NCI-H2227 treated with DMSO at 0.1 percent for 48 hours (cell line): ENCODE results near the gene SSBP3.

Experiments
- DNase-seq: peaks from one replicate; lab custom pipeline; 2025; lab: John Stamatoyannopoulos, UW

SSBP3 gene

DNA sequence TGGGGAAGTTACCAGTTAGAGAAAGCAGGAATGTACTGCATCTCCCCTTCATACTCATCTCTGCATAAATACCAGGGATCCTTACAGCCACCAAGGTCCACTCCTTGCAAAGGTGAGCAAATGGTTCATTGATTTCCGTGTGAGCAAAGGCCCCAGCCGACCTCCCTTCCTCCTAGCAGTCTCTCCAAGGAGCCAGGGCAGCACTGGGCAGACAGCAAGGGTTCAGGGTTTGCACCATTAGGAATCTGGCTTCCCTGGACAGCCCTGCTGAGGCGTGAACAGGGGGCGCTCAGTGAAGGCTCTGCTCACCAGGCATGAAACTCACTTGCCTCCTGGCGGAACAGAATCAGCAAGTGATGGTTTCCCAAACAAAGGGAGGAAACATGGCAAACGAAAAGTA lies 140.5 kb downstream of the SSBP3 start:
- DNase-seq, result no peak

GRCh38 chr1:54265126-54265525 lies 141.1 kb downstream of the SSBP3 start:
- no peak for DNase-seq

GRCh38 chr1:54263601-54264226 lies 142.5 kb downstream of the SSBP3 start:
- DNase-seq, result no peak

DNA sequence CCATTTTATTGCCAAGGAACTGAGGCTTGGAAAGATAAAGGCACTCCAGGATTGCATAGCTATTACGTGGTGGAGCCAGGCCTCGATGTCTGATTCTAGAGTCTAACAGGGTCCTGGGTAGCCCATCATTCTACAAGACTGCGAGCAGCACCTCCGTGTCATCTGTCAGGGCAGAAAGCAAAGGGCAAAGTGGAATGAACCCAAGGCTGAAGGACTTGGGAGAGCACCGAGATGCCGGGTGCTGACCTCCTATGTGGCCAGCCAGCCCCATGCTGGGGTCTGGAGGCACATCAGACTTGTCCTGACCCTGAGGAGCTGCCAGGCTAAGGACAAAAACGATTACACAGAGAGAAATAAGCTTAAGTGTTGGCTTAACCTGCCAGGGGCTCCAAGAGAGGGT lies 143.9 kb downstream of the SSBP3 start:
- DNase-seq, result no peak

- DNase-seq, result no peak
These were observed 145.4 kb downstream of the SSBP3 start for GRCh38 chr1:54260810-54261209.

GRCh38 chr1:54259546-54260140 lies 146.6 kb downstream of the SSBP3 start:
- peak; percentile 33 for DNase-seq

GRCh38 chr1:54257876-54258275 lies 148.3 kb downstream of the SSBP3 start:
- no peak for DNase-seq

DNA sequence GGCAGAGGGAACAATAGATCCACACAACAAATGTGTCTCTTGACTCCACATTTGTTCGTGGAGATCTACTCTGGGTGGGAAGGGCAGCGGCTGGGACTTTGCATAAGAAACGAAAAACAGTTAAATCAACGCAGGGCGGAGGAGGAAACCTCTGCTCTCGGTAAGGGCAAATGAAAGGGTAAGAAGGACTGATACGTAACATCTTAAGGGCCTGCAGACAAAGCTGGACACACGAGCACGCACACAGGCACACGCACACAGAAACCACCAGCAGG lies 148.9 kb downstream of the SSBP3 start:
- DNase-seq, result no peak

GRCh38 chr1:54256522-54257345 lies 149.5 kb downstream of the SSBP3 start:
- peak; percentile 44 for DNase-seq

DNA sequence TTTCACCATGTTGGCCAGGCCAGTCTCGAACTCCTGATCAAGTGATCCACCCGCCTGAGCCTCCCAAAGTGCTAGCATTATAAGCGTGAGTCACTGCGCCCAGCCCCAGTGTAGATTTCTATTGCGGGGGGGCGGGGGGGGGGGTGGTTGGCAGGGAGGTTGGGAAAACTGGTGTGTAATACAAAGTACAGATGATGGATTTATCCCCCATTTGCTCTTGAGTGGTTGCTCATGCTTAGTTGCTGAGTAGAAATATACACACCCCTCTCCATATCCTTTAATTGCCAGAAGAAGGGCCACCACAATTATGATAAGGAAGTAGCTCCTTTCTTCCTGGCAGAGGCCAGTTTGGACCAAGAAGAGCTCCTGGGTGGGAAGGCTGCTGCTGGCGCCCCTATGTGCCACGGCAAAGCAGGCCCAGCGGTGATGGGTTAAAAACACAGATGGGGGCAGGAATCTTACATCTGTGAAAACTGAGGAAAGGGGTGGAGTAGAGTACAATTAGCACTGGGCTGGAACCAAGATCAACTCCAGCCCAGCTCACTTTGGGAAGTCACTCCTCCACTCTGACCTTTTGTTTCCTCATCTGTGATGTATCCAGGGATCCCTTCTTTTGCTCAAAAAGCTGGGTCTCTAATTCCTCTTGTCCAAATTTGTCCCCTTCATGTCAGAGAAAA lies 151.0 kb downstream of the SSBP3 start:
- DNase-seq, result no peak

- no peak for DNase-seq
These were observed 152.1 kb downstream of the SSBP3 start for GRCh38 chr1:54254055-54254454.

DNA sequence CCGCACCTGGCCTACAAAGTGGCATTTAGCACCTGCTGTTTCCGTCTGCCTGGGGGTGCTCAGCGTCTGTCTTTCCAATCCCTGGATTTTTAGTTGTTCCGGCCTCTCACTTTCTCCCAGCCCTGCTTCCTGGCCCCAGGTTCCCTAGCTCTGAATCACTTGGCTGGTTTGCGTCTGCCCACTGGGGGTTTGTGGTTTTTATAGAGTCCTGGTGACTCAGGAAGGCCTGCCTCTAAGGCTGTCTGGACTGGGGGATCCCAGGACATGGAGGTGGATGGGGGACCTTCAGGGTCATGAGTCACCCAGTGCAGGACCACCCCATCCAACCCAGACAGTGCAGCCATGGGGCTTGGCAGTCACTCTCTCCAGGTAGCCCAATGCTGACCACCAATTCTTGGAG lies 152.7 kb downstream of the SSBP3 start:
- DNase-seq, result no peak

GRCh38 chr1:54252371-54252936 lies 153.7 kb downstream of the SSBP3 start:
- DNase-seq, result no peak

GRCh38 chr1:54250670-54251069 lies 155.5 kb downstream of the SSBP3 start:
- DNase-seq, result no peak

DNA sequence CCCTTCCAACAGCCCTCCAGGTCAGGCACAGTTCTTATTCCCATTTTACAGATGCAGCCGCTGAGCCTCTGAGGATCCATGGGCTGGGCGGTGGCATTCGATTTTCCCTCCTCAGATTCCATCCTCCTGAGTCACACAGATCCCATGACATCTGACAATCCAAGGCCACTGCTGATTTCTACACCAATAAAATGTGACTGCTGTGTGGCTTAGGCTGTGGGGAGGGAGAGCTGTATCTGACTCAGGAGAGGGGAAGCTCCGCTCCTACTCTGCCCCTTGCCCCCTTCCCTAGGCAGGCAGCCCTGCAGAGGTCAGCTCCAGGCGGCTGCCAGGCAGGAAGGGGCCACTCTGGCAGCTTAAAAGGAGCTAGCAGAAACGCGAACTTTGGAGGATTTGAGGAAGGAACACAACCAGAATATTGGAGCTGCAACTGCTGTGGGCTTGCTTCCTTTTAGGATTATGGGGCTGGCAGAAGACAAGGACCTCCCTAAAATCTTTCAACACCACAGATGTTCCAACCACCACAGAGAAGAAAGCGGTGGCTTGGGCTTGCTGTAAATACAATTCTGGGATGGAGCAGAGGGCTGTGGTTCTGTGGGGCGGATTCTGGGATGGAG lies 156.3 kb downstream of the SSBP3 start:
- DNase-seq, result no peak

GRCh38 chr1:54248966-54249365 lies 157.2 kb downstream of the SSBP3 start:
- no peak for DNase-seq

DNA sequence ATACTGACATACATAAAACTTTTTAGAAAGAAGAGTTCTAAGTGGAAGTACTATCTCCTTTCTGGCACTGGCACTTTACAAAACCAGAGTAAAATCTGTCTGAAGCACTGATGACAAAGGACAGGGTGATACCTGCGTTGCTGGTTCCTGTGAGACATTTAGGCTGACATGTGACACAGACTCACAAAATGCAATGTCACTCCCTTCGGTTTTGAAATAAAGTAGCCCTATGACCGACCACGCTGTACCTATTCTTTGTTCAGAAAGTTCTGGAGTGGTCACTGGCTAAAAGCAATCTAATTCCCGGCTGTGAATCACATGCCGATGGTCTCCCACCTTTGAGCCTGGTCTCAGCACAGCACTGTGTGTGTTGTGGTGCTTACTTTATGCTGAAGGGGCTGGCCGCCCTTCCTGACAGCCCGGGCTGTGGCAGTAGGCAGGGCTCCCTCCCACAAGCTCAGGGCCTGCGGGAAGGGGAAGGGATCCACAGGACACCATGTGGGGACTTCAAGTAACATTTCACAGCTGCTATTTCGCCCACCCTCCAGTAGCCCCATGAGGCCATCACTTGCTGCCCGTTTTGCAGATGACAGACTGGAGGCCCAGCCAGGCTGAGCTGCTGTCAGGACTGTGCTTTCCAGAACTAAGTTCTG lies 158.2 kb downstream of the SSBP3 start:
- DNase-seq, result no peak

GRCh38 chr1:54246116-54246721 lies 160.0 kb downstream of the SSBP3 start:
- no peak for DNase-seq

DNA sequence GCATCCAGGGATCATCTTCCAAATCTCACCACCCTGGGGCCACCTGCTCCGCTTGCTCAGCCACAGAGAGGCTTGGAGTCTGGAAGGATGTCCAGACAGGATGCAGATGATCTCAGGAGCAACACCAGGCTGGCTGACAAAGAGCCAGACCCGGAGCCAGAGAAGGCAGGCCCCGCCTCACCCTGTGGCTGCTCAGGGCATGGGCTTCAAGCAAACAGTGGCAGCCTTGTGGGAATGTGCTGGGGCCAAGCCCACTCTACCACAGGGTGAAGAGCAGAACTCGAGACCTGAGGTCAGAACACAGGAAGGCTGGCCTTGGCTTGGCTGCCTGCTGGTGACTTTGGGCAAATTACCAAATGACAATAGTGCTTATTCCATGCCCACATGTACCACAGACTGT lies 160.7 kb downstream of the SSBP3 start:
- DNase-seq, result no peak

- DNase-seq, result no peak
These were observed 161.5 kb downstream of the SSBP3 start for GRCh38 chr1:54244655-54245054.

DNA sequence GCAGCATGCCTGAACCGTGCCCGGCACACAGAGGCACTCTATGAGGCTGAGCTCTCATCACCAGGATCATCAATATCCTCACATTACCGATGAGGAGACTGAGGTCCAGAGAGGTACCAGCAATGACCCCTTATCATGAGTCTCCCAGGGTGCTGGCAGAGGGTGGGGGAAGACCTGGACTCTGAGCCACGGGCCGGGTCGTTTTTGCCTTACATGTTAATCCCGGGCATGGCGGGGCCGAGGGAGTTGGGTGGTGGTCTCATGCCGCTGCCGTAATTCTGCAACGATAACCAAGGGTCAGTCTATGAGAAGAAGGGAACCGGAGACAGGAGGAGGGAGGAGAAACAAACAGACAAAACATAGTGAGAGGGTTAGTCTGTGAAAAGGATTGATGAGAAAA lies 163.2 kb downstream of the SSBP3 start:
- no peak for DNase-seq
